Thymus (tissue), 11 donors: ENCODE data around the gene DUSP5. TPM values are rescaled to one million over a fixed set of nuclear protein-coding genes. Genes with fewer than 3 reads are reported as not detected.

ENCODE experiments used
- DNase-seq, 9 donors: peaks; one replicate each; pipeline ENCODE4 v3.0.0-alpha.2; 2013; ENCODE audit warnings: low spot score in 9 of 9, low read depth in 6 of 9, missing footprints in 1 of 9
- H3K27ac ChIP-seq, 2 donors: one replicate each; pipeline ENCODE4 v1.5.1; 2013; ENCODE audit warnings: control low read depth in 1 of 2, low read depth in 1 of 2, low read length in 1 of 2, mild to moderate bottlenecking in 1 of 2, moderate library complexity in 1 of 2
- H3K27me3 ChIP-seq, 2 donors: one replicate each; pipeline ENCODE4 v1.5.1; 2013; ENCODE audit warnings: low read length in 1 of 2; ENCODE audit not compliant: control insufficient read depth in 2 of 2, insufficient read depth in 1 of 2
- H3K36me3 ChIP-seq, 2 donors: one replicate each; pipeline ENCODE4 v1.5.1; 2013; ENCODE audit warnings: low read length in 1 of 2, mild to moderate bottlenecking in 1 of 2, moderate library complexity in 1 of 2; ENCODE audit not compliant: control insufficient read depth in 2 of 2, insufficient read depth in 2 of 2
- H3K4me1 ChIP-seq, 2 donors: one replicate each; pipeline ENCODE4 v1.5.1; 2013; ENCODE audit warnings: low read length in 2 of 2; ENCODE audit not compliant: control insufficient read depth in 2 of 2, insufficient read depth in 2 of 2
- H3K4me3 ChIP-seq, 2 donors: one replicate each; pipeline ENCODE4 v1.5.1; 2013; ENCODE audit warnings: low read length in 2 of 2, control low read depth in 1 of 2, mild to moderate bottlenecking in 1 of 2
- H3K9me3 ChIP-seq, 2 donors: one replicate each; pipeline ENCODE4 v1.5.1; 2013; ENCODE audit warnings: low read length in 1 of 2, mild to moderate bottlenecking in 1 of 2; ENCODE audit not compliant: control insufficient read depth in 2 of 2, insufficient read depth in 1 of 2
- WGBS: extraction: QIAGEN DNeasy Blood & Tissue Kit; methylation state at CpG from one replicate; pipeline ENCODE4 v1.1.7; 2013; 5-methylcytosine and 5-hydroxymethylcytosine counted together
- polyA plus RNA-seq: library from polyadenylated mRNA; stranded (reverse); fragments of 200-250 nt; gene quantifications from one replicate; pipeline ENCODE4 v1.2.3, GENCODE V29; 2013
- total RNA-seq: library from RNA; stranded (reverse); fragments of 120-200 nt; gene quantifications from one replicate; pipeline ENCODE4 v1.2.4, GENCODE V29; 2013
- donor health status: healthy.

The DUSP5 gene
- total and polyA plus RNA-seq, 2 donors = 6.6 to 26.3 TPM

- Histone ChIP-seq H3K36me3 (no peaks in the 10 kb centered on the region), H3K27me3 (no peaks in the 10 kb centered on the region), H3K9me3 (no peaks in the 10 kb centered on the region), H3K4me1 (no peaks in the 10 kb centered on the region), H3K27ac (no peak overlapping the region), H3K4me3 (no peak overlapping the region)
- 97% methylated on average over 9 of the region's 9 CpGs for WGBS
- no peak for DNase-seq
These were observed 21.8 kb upstream of the DUSP5 start for GRCh38 chr10:110475722-110476515.

DNA sequence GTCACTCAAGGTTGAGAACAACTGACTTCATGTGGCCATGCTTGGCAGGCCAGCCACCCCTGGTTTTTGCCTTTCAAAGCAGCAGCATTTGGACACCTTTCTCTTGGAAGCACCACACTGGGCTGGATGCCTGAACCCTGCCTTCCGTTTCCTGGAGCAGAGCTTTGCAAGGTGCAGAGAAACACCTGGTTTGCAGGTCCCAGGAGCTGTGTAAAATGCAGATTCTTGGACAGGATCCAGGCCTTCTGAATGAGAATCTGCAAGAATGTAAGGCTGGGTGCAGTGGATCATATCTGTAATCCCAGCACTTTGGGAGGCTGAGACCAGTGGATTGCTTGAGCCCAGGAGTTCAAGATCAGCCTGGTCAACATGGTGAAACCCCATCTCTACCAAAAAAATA is 18.0 kb upstream of the DUSP5 start:
- WGBS = 93% methylated on average over 1 of the region's 1 CpG
- no peaks in the 10 kb centered on the region for H3K36me3 ChIP-seq
- no peaks in the 10 kb centered on the region for H3K27me3 ChIP-seq
- no peak for DNase-seq
- no peaks in the 10 kb centered on the region for H3K9me3 ChIP-seq
- no peak overlapping the region for H3K27ac ChIP-seq
- no peaks in the 10 kb centered on the region for H3K4me1 ChIP-seq
- H3K4me3 ChIP-seq = no peak overlapping the region

- Histone ChIP-seq H3K9me3 (no peaks in the 10 kb centered on the region), H3K4me3 (no peak overlapping the region), H3K27me3 (no peaks in the 10 kb centered on the region), H3K4me1 (no peaks in the 10 kb centered on the region), H3K27ac (no peak overlapping the region), H3K36me3 (no peaks in the 10 kb centered on the region)
- 61% methylated on average over 3 of the region's 3 CpGs for WGBS
- no peak for DNase-seq
These were observed 17.3 kb upstream of the DUSP5 start for GRCh38 chr10:110480387-110480786.

- Histone ChIP-seq H3K27me3 (no peaks in the 10 kb centered on the region), H3K36me3 (no peaks in the 10 kb centered on the region), H3K4me3 (no peak overlapping the region), H3K4me1 (no peaks in the 10 kb centered on the region), H3K9me3 (no peaks in the 10 kb centered on the region), H3K27ac (no peak overlapping the region)
- DNase-seq = no peak
- whole genome bisulfite sequencing = 95% methylated on average over 1 of the region's 1 CpG
These were observed 15.8 kb upstream of the DUSP5 start for GRCh38 chr10:110481919-110482318.

DNA sequence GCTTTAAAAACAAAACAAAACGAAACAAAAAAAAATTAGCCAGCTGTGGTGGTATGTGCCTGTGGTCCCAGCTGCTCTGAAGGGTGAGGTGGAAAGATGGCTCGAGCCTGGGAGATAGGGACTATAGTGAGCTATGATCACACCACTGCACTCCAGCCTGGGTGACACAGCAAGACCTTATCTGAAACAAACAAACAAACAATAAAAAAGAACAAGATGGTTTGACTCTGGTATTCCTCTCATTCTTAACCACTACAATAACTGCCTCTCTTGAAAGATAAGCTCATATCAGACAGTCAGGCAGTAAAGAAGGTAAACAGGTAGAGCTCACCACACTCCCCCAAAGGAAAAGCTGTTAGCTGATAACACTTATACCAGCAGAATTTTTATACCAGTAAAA is 14.1 kb upstream of the DUSP5 start:
- no peaks in the 10 kb centered on the region for H3K27me3 ChIP-seq
- H3K27ac ChIP-seq = no peak overlapping the region
- no peak for DNase-seq
- peaks cover 0 to 3% of the 10 kb centered on the region in 2 donors for H3K4me1 ChIP-seq
- H3K9me3 ChIP-seq = no peaks in the 10 kb centered on the region
- 85% methylated on average over 2 of the region's 2 CpGs for WGBS
- no peaks in the 10 kb centered on the region for H3K36me3 ChIP-seq
- no peak overlapping the region for H3K4me3 ChIP-seq

DNA sequence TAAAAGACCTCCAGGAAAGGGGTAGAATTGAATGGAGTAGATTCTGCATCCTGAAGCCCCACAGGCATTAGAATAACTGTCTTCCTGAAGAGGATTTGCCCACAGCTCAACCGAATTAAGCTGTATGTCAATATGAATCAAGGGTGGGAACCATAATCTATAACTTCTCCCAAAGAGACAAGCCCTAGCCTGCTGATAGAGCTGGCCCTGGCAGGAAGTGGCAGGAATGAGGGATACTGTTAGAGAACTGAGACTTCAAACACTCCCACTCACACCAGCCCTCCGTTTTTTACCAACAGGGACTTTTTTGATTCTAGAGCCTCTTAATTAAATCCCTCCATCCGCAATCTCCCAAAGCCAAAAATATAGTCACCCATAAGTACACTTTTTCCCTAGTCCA is 12.2 kb upstream of the DUSP5 start:
- H3K4me1 ChIP-seq = peaks cover 2 to 8% of the 10 kb centered on the region in 2 donors
- H3K4me3 ChIP-seq = no peak overlapping the region
- H3K27me3 ChIP-seq = no peaks in the 10 kb centered on the region
- WGBS = 88% methylated on average over 3 of the region's 3 CpGs
- no peaks in the 10 kb centered on the region for H3K9me3 ChIP-seq
- no peak for DNase-seq
- no peaks in the 10 kb centered on the region for H3K36me3 ChIP-seq
- no peak overlapping the region for H3K27ac ChIP-seq

GRCh38 chr10:110486680-110487410 is 10.9 kb upstream of the DUSP5 start:
- 97% methylated on average over 11 of the region's 11 CpGs for WGBS
- H3K36me3 ChIP-seq = no peaks in the 10 kb centered on the region
- peaks cover 2 to 8% of the 10 kb centered on the region in 2 donors for H3K4me1 ChIP-seq
- no peak overlapping the region for H3K27ac ChIP-seq
- no peak overlapping the region for H3K4me3 ChIP-seq
- no peaks in the 10 kb centered on the region for H3K27me3 ChIP-seq
- no peak for DNase-seq
- no peaks in the 10 kb centered on the region for H3K9me3 ChIP-seq

DNA sequence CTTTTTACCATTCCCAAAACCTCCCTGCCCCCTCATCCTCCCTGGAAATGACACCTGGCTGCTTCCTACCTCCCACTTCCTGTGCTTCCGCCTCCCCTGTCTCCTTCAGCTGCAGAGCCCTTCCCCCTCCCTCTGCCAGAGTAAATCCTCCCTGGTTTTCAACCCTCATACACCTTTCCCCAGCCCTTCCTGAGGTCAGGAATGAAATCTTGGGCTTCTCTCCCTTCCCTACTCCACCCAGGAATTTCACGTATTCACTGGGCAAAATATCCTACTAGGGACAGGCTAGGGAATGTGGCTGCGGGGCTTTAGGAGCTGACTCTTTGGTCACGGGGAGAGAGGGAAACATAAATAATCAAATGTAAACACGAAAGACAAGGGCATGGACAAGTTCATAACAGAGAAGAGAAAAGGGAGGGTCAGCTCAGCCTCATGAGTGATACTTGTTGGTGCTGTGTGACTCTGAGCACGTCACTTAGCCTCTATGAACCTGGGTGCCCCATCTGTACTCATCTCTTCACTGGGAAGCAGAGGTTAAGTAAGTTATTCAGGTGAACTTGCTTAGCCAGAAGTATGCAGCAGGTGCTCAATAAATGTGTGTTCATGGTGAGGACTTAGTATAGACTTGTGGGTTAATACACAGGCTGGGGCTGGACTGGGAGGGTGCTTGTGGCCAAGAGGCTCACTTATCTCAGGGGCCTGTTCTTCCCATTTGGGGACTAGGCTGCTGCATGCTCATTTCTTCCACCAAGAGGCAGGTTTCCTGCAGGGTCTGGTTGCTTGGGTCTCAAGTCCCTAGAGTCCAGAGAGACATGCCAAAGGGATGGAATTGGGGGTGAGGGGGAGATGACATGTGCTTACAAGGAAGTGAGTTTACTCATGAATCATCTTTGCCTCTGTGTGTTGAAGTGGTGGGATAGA is 10.0 kb upstream of the DUSP5 start:
- Histone ChIP-seq H3K36me3 (no peaks in the 10 kb centered on the region), H3K27ac (no peak overlapping the region), H3K4me3 (no peak overlapping the region), H3K27me3 (no peaks in the 10 kb centered on the region), H3K4me1 (peaks cover 2 to 8% of the 10 kb centered on the region in 2 donors), H3K9me3 (no peaks in the 10 kb centered on the region)
- DNase-seq = no peak
- WGBS = 93% methylated on average over 6 of the region's 6 CpGs

DNA sequence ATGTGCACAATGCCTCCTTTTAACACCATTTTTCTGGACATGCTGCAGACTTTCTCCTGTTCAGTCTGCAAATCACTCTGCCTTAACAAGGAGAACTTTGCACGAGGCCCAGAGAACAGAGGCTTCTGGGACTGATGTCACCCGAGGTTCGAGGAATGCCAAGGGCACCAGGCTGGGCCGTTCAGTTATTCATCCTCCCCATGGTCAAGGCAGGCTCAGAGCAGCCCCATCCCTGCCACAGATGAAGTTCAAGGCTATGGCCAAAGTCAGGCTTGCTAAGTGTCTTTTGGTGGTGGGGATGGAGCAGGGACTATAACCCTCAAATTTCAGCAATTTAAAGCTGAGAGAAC is 9.4 kb upstream of the DUSP5 start:
- Histone ChIP-seq H3K27ac (no peak overlapping the region), H3K4me1 (peaks cover 2 to 8% of the 10 kb centered on the region in 2 donors), H3K27me3 (no peaks in the 10 kb centered on the region), H3K36me3 (no peaks in the 10 kb centered on the region), H3K4me3 (no peak overlapping the region), H3K9me3 (no peaks in the 10 kb centered on the region)
- DNase-seq = no peak
- WGBS = 97% methylated on average over 4 of the region's 4 CpGs
